Tibial nerve (tissue), 4 donors: ENCODE results near the gene ATF5. TPM values are rescaled to one million over a fixed set of nuclear protein-coding genes. Genes with fewer than 3 reads are reported as not detected.
A peak's percentile ranks its signal among the peaks of the same experiment; 100 is the strongest.

ENCODE experiments used
- DNase-seq, 2 donors: peaks; one replicate each; pipeline ENCODE4 v3.0.0-alpha.2; 2019; ENCODE audit warnings: low spot score in 2 of 2
- H3K27ac ChIP-seq, 4 donors: fragments of 200-600 bp; sonication (generic) in 3 of 4; one replicate each; pipeline ENCODE4 v1.5.1; 2017 to 2019; ENCODE audit warnings: mild to moderate bottlenecking in 1 of 4
- H3K27me3 ChIP-seq, 2 donors: fragments of 200-600 bp; sonication (generic) in 1 of 2; one replicate each; pipeline versions ENCODE4 v1.5.1 to v1.6.0; 2017 to 2019
- H3K36me3 ChIP-seq, 3 donors: fragments of 200-600 bp; sonication (generic); one replicate each; pipeline ENCODE4 v1.5.1; 2018 to 2019
- H3K4me1 ChIP-seq, 4 donors: fragments of 200-600 bp; sonication (generic) in 3 of 4; one replicate each; pipeline ENCODE4 v1.5.1; 2017 to 2019
- H3K4me3 ChIP-seq, 4 donors: fragments of 200-600 bp; sonication (generic) in 3 of 4; one replicate each; pipeline ENCODE4 v1.5.1; 2017 to 2019; ENCODE audit warnings: mild to moderate bottlenecking in 1 of 4, moderate library complexity in 1 of 4
- H3K9me3 ChIP-seq, 4 donors: fragments of 200-600 bp; sonication (generic) in 3 of 4; one replicate each; pipeline ENCODE4 v1.5.1; 2017 to 2019
- CTCF ChIP-seq, 5 experiments: fragments of 200-600 bp in 3 of 5; fragments of 450-650 bp in 2 of 5; sonication (generic) in 3 of 5; IDR thresholded peaks; one replicate each; pipeline ENCODE4 v1.5.1; 2016 to 2019; ENCODE audit warnings: antibody characterized with exemption in 5 of 5, mild to moderate bottlenecking in 3 of 5, moderate library complexity in 2 of 5
- EP300 ChIP-seq, 2 donors: sonication (generic); formaldehyde crosslinking; IDR thresholded peaks; one replicate each; pipeline ENCODE4 v1.6.1; 2017; ENCODE audit warnings: antibody characterized with exemption in 2 of 2, mild to moderate bottlenecking in 1 of 2
- POLR2A ChIP-seq, 2 donors: fragments of 450-650 bp; IDR thresholded peaks; one replicate each; pipeline ENCODE4 v1.6.1; 2017; ENCODE audit warnings: antibody characterized with exemption in 2 of 2, mild to moderate bottlenecking in 2 of 2, moderate library complexity in 2 of 2
- WGBS, 2 donors: methylation state at CpG; one replicate each; pipeline ENCODE4 v1.1.5; 2018; 5-methylcytosine and 5-hydroxymethylcytosine counted together
- total RNA-seq, 4 donors: library from RNA; depleted of rRNA; stranded (reverse); fragments of >200 nt; gene quantifications; one replicate each; pipeline ENCODE4 v1.1.0, GENCODE V29; 2016

Gene ATF5
- total RNA-seq, 4 donors from 2014 or later: 12.6 to 19.0 (median 14.8) TPM

DNA sequence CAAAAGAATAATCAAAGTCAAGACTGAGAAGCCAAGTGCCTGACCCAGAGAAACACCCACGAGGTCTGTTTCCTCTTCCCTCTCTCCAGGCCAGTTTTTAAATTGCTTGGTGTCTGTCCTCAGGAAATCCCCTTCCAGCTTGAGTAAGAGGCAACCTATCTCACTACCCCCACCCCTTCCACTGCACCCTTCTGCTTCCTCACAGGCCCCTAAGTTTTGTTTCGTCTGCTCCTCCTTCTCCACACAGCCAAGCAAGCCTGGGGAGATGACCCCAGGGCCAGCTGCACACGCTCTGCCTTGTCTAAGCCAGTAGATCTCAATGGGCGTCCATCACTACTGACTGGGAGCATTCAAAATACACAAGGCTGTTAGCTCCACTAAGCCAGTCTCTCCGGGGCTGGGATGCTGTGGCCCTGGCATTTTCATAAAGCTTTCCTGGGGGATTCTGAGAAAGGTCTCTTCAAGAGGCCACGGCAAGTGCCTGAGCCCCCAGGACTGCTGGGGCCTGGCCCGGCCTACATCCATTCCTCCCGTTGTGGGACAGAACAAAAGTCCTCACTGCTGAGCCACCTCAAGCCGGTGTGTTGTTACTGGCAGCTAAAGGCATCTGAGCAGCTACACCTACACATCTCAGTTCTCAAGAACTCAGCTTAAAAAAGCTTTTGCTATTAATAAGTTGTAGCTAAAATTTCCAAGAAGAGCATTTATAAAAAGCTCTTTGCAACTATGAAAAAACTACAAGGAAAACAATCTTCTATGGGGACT is 17.4 kb upstream of the ATF5 start:
- 14 to 18% methylated on average over 9 of the region's 9 CpGs for WGBS, 2 donors
- H3K4me1 ChIP-seq: peaks cover 0 to 25% (median 8%) of the 10 kb centered on the region in 4 donors
- H3K27me3 ChIP-seq: no peaks in the 10 kb centered on the region
- peaks cover 0 to 83% (median 3%) of the 10 kb centered on the region in 3 donors for H3K36me3 ChIP-seq
- peak overlapping the region in 2 of 4 donors; percentile 12 to 15 for H3K27ac ChIP-seq
- H3K4me3 ChIP-seq: no peak overlapping the region
- no peak for DNase-seq
- no peaks in the 10 kb centered on the region for H3K9me3 ChIP-seq
- TF ChIP-seq CTCF (IDR thresholded peaks at IDR 0.05): no peak
- peak in 1 of 2 donors; percentile 31 for TF ChIP-seq EP300 (IDR thresholded peaks at IDR 0.05)
- TF ChIP-seq POLR2A (IDR thresholded peaks at IDR 0.05): no peak

DNA sequence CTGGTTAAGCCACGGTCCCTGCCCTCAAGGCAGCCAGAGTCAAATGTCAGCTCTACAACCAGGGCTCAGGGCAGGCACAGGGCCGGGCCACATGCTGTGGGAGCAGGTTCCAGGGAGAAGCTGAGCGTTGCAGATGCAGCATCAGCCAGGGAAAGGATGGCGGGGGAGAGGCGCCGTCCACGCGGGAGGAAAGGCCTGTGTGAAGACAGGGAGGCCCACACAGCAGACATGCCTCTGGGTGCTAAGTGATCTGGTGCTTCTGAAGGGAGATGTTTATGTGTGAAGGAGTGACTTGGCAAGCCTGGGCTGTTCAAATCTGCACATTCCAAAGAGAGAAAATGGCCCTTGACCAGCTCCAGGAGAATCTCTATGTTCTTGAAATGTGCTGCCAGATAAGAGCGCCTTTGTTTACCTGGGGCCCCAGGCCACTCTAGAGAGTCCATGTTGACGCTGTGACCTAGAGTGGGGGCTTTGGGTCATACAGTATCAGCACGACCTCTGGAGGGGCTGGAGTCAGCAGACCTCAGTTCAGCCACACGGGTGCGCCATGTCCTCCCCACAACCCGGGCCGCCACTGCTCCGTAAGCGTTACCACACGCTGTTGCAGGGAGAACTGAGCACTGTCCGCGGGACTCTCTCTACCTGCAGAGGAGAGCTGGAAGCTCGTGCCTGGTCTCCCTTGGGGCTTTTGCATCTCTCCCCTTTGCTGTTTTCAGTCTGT is 15.9 kb upstream of the ATF5 start:
- no peak overlapping the region for H3K4me3 ChIP-seq
- peaks cover 0 to 25% (median 8%) of the 10 kb centered on the region in 4 donors for H3K4me1 ChIP-seq
- H3K27me3 ChIP-seq: no peaks in the 10 kb centered on the region
- H3K9me3 ChIP-seq: no peaks in the 10 kb centered on the region
- TF ChIP-seq EP300 (IDR thresholded peaks at IDR 0.05): no peak
- no peak for TF ChIP-seq CTCF (IDR thresholded peaks at IDR 0.05)
- TF ChIP-seq POLR2A (IDR thresholded peaks at IDR 0.05): no peak
- H3K27ac ChIP-seq: no peak overlapping the region
- peaks cover 0 to 78% (median 0%) of the 10 kb centered on the region in 3 donors for H3K36me3 ChIP-seq
- 78 to 81% methylated on average over 21 of the region's 21 CpGs for WGBS, 2 donors
- no peak for DNase-seq

GRCh38 chr19:49913720-49914119 is 15.3 kb upstream of the ATF5 start:
- WGBS, 2 donors: 89 to 92% methylated on average over 10 of the region's 10 CpGs
- no peak overlapping the region for H3K4me3 ChIP-seq
- peaks cover 0 to 72% (median 0%) of the 10 kb centered on the region in 3 donors for H3K36me3 ChIP-seq
- no peaks in the 10 kb centered on the region for H3K9me3 ChIP-seq
- H3K27me3 ChIP-seq: no peaks in the 10 kb centered on the region
- no peak for TF ChIP-seq POLR2A (IDR thresholded peaks at IDR 0.05)
- no peak for TF ChIP-seq CTCF (IDR thresholded peaks at IDR 0.05)
- no peak for TF ChIP-seq EP300 (IDR thresholded peaks at IDR 0.05)
- H3K4me1 ChIP-seq: peaks cover 0 to 25% (median 8%) of the 10 kb centered on the region in 4 donors
- H3K27ac ChIP-seq: no peak overlapping the region
- DNase-seq: no peak

GRCh38 chr19:49915271-49915670 is 13.7 kb upstream of the ATF5 start:
- Histone ChIP-seq H3K4me1 (peaks cover 0 to 24% (median 8%) of the 10 kb centered on the region in 4 donors), H3K27ac (no peak overlapping the region), H3K9me3 (no peaks in the 10 kb centered on the region), H3K27me3 (no peaks in the 10 kb centered on the region), H3K4me3 (no peak overlapping the region), H3K36me3 (peaks cover 0 to 56% (median 0%) of the 10 kb centered on the region in 3 donors)
- no peak for DNase-seq
- WGBS, 2 donors: 95 to 98% methylated on average over 6 of the region's 6 CpGs
- TF ChIP-seq CTCF (IDR thresholded peaks at IDR 0.05) (no peak), POLR2A (IDR thresholded peaks at IDR 0.05) (no peak), EP300 (IDR thresholded peaks at IDR 0.05) (no peak)
